NCI-H1694 treated with DMSO at 0.1 percent for 48 hours (cell line): ENCODE measurements around the gene C17orf113.
A peak's percentile ranks its signal among the peaks of the same experiment; 100 is the strongest.

Experiments
- DNase-seq: peaks from one replicate; lab custom pipeline; 2025; lab: John Stamatoyannopoulos, UW

Gene C17orf113

DNA sequence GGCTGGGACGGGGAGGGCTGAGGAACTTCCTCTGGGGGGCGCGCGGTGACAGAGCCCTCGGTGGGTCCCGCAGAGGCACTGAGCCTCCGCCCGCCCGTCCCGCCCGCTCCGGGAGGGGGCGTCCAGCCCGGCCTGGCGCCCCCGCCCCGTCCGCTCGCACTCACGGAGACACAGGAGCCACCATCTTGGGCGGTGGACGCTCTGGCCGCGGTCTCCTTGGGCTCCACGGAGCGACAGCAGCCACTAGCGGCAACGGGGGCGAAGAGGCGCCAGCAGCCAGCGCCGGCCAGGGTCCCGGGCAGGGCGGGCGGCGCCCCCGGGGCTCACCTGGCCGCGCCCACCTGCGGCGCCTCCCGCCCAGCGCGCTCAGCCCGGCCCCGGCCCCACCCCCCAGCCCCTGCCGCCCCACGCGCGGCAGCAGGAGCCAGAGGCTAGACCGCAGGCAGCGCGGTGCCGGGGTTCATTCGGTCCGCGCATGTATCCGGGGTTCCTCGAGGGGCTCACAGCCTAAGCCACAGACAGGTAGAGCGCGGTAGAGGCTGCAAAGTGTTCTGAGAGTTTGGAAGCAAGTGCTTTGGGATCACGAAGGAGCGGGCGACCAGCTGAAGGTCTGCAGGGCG, at the start of gene C17orf113:
TSS of gene C17orf113 (minus strand) at position 209 of the 620 bp plus-strand sequence. CDS start 7,225 bp downstream, outside the sequence.
- no peak for DNase-seq

DNA sequence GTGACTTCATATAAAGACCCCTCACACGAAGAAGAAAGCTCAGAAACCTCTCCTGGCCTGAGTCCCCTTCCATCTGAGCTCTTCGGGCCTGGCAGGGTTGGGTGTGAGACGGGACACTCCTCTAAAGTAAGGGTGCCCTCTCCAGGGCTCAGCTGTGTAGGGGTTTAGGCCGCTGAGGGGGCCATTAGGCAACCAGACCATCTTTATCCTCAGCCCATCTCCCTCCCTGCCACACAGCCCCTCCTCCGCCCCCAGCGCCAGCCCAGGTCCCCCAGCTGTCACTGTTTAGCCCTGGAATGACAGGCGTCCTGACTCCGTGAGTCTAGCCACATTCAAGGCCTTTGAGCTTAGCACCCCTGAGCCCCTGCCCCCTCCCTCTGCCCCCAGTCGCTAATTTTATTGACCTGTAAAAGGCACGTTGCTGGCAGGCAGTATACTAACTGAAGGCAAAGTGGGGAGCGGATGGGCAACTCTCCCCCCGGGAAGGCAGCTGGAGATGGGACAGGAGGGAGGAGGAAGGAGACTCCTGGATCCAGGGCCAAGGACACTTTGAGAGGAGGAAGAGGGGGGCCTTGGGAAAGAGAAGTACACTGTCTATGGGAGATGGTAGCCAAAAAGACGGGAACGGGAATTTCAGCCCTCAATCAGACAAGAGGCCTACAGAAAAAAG, 48.5 kb upstream of the C17orf113 start:
- DNase-seq: peak; percentile 49

DNA sequence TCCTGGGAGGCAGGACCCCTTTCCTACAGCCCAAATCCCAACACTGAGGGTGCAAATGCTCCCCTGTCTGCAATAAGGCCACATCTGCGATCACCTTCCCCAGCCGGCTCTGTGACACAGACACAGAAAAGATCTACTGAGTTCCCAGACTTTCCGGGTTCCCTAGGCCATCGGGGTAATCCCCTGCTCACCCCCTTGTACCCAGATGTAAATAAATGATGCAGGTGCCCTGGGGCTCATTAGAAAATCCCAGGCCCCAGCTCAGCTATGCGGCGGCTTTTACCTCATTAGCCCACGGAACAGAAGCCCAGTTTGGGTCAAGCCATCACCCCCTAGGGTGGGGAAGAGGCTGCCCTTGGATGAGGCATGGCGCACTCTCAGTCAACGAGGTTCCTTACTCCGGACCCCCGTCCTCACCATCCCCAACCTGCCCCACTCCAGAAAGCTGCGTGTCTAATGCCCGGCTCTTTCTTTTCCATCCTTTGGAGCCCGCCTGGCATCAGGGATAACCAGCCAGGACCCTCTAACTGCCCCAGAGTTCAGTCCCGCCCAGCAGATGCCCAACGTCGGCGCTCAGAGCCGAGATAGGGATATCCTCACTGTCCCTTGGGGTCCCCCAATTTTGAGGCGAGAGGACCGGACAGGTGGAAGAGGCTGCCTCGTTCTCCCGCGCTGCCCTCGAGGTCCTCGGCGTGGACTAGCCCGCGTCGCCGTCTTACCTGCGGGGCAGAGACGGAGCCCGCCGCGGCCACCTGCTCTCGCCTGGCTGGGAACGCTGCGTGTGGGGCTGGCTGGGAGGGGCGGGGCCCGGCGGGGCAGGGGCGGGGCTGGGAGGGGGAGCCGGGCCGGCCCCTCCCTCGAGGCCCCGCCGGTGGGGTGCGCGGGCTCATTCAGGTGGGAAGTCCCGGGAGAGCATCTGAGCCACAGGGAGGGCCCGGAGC, 47.6 kb upstream of the C17orf113 start, which contains the start of gene ZNF385C:
TSS of gene ZNF385C (minus strand) at position 783 of the 941 bp plus-strand sequence. CDS start 35,417 bp downstream, outside the sequence.
- DNase-seq: no peak

DNA sequence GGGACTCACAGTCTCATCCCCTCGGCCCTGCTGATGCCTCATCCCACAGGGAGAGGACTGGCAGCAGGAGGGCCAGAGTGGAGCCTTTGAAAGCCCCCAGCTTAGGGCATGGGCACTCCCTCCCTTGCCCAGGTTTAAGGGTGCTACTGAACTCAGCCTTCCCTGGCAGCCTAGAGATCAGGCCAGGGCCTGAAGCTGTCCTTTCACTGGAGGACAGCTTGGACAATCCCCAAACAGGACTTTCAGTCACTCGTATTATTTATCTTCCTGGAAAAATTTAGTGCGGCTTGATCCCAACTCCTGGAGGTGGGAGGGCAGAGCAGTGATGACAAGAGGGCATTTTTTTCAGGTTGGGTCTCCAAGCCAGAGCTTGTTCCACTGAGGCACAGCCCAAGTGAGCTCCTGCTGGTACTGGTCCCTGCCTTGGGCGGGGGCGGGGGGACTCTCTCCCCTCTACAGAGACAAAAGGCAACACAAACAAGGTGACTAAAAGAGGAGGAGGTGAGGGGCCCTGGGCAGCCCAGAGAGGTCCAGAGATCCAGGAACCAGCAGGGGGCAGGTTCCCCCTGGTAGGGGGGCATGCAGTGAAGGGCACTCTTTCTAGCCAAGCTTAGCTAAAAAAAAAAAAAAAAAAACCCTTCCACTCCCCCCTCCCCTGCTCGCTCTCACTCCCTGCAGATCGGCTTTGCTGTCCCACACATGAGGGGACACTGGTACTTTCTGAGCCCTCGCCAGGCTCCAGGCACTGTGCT, 46.1 kb upstream of the C17orf113 start:
- DNase-seq: no peak

DNA sequence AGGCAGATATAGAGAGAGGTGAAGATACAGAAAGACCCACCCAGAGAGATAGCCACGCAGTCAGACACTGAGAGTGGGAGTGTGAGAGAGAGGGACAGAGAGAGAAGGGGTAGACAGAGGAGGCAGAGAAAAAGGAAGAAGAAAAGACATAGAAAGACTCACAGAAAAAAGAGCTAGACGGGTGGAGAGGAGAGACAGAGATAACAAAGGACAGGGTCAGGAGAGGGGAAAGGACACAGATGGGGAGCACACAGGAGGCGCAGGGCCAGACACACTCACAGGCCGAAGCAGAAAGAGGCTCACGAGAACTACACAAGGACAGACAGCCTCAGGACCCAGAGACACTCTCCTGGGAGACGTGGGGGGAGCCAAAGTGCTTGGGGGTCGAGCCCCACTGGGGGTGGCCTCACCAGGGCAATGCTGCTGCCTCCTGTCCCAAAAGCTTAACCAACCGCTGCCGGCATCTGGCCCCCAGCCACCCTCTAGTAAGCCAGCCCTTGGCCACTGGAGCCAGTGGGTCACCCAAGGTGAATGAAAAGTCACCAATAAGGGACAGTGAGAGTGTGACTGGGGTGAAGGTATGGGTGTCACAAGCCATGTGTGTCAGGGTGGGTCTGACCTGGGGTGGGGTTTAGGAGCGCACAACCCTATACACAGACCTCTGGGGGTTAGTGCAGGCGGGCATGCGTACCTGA, 44.1 kb upstream of the C17orf113 start:
- no peak for DNase-seq

DNA sequence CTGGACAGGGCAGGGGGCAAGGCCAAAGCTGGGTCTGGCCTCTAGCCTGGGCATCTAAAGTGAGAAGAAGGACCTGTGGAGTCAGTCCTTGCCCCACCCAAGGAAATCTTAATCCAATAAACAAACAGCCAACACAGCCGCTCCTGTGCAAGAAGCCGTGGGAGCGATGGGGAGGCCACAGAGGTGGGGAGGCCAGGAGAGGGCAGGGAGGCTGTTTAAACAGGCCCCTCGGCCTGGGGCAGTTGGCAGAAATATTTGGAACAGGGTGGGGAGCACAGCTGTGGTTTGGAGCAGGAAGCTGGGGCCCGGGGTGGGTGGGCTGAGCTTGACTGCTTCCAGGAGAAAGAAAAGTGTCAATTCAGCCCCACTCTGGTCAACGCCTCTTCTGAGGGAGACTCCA, 42.5 kb upstream of the C17orf113 start:
- DNase-seq: no peak

DNA sequence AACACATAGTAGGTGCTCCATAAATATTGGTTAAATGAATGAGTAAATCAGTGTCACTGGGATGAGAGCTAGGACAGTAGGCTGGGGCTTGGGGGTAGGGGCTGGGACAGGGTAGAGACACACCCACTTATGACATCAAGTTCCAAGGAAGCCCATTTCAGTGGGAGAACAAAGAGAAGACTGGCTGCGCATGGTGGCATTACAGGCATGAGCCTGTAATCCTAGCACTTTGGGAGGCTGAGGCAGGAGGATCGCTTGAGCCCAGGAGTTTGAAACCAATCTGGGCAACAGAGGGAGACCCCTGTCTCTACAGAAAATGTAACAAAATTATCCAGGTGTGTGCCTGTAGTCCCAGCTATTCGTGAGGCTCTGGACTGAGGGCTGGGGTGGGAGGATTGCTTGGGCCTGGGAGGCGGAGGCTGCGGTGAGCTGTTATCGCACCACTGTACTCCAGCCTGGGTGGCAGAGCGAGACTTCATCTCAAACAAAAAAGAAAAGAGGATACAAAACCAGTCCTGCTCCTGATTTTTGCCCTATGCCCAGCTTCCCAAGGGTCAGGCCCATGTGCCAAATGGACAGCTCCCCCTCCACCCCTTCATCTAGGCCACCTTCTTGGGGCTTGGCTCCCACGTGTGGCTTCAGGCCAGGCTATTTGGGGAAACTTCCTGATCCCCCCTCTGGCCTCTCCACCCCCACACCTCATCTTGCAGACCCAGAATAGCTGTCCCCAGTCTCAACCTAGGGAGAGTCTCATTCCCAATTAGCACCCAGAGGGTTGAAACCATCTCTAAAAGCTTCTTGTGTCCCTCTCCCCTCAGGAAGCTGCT, 40.8 kb upstream of the C17orf113 start:
- no peak for DNase-seq

DNA sequence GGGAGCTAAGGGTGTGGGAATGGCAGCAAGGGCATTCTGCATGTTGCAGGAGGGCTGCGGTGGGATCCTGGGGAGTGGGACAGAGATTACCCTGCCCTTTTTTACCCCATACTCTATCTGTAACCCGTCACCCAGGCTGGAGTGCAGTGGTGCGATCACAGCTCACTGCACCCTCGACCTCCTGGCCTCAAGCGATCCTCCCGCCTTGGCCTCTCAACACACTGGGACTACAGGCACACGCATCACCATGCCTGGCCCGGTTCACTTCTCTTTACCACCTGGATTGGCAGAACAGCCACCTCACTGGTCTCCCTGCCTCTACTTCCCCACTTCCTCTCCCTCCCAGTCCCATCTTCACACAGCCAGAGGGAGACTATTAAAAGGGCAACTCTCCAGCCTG, 38.3 kb upstream of the C17orf113 start:
- DNase-seq: no peak

DNA sequence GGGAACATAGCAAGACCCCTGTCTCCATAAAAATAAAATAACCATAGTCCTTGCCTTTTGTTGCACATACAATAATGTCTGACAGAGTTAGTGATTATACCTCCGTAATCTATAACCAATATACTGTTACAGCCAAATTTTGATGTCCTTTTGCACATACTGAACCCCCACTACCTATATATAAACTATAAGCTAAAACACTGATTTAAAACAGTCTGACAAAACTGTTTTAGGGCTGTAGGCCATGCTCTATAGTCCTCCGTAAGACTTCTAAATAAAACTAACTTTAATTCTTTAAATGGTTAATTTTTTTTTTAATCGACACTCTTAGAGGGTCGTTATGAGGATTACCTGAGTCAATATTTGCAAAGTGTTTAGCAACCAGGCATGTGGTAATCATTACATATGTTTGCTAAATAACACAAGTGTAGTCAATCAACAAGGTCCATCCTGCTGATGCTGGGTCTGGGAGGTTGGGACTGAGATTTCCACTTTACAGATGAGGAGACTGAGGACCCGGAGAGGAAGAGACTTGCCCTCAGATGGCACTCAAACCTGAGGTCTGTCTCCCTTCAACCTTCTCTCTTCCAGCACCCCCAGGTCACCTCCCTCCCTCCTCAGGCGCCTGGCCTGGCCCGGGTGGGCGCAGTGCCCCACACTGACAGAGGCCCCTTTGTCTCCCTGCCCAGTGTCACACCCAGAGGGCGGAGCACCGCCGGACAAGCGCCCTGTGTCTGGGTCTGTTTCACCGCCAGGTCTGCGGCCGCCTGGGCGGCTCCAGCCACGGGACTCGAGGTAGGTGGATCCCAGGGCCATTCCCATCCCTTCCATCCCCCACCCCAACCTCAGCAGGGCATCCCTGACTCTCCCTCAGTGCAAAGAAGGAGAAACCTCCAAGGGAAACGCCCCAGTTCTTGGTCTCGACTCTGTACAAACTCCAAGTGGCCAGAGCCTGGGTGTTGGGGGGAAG, 37.6 kb upstream of the C17orf113 start:
- no peak for DNase-seq

DNA sequence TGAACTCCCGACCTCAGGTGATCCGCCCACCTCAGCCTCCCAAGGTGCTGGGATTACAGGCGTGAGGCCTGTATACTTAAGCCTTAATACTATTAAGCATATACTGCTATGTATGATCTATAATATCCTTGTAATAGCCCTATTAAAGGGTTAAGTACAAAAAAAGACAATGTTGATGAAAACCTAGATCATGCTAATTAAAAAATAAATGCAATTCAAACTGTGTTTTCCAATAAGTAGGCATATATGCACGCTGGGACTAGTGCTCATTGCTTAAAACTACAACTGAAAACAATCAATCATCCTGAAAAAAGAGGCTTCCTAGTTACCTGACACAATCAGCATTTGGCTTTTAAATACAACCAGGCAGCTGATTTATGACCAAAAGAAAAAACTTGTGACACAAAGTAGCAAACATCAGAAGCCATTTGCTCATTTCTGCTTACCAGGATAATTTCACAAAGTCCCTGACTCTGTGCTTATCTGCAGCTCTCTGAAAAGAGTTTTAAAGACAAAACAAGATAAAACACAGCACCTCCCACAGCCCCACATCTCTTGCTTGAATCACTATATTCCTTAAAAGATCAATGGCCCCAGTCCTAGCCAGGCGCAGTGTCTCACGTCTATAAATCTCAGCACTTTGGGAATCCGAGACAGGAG, 36.8 kb upstream of the C17orf113 start:
- DNase-seq: no peak

DNA sequence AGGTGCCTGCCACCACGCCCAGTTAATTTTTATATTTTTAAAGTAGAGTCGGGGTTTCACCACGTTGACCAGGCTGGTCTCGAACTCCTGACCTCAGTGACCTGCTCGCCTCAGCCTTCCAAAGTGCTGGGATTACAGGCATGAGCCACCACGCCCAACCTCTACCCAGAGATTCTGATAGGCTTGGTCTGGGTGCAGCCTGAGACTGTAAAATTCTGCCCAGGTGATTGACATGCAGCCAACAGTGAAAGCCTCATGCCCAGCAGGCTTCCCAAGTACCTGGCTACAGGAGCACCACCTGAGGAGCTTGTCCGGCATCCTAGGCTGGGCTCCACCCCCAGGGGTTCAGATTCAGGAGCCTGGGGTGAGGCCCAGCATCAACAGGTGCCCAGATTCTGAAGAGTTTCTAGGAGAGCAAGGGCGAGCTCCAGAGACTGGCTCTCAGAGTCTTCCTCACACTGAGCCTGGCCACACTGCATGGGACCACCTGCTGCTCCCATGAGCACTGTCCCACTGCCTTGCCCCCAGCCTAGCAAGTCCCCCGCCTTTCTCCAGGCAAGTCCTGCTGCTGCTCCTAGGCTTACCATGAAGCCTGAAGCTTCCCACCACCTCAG, 31.2 kb upstream of the C17orf113 start:
- no peak for DNase-seq

DNA sequence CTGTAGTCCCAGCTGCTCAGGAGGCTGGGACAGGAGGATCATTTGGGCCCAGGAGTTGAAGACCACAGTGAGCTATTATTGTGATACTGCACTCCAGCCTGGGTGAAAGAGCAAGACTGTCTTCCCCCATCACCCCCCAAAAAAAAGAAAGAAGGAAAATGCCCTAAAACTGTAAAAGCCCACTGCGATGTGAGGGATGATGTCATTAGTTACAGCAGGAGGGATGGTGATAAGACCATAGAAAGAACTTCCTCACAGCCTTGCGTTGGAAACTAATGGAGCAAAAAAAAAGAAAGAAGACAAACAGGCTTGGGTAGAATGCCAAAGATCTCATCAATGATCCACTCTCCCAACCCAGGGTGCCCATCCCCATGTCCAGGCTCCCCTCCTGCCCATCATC, 29.1 kb upstream of the C17orf113 start:
- DNase-seq: no peak

DNA sequence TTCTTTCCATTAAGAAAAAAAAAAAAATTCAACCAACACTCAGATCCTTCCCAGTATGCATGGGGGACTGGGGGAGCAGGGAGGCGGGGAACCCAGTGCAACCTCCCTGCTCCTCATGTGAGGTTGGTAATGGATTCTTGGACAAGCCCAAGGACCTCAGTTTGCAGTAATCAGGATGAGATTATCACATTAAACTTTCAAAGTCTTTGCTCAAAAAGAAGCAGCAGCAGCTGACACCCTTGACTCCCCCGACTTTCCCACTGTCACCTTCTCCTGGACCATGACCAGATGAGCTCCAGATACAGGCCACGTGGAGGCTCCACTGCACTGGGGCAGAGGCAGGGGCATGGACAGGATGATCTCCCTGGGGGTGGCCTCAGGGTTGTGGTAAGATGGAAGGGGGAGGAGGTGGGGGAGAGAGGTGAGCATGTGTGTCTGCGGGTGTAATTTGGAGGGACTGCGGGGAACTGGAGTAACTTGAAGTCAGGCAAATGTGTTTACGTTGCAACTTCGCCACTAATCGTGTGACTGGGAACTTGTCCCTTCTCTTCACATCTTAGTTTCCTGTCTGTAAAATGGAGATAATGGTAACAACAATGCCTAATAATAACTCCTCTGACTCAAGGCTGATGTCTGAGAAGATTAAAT, 28.1 kb upstream of the C17orf113 start:
- DNase-seq: no peak

DNA sequence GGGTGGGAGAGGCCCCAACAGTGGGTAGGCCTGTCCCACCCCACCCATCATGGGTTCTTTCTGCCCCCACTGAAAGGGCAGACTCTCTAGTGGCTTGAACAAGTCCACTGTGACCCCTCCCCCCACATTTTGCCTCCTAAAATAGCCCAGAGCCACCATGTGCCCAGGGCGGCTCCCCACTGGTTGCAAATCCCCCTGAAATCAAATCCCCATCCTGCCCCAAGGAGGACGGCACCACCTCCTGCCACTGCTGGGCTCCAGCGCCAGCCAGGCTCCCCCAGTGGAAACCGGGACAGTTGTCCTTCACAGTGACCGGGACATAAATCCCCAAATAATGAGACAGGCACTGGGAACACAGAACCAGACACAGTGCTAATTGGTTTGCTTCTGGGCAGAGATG, 27.4 kb upstream of the C17orf113 start:
- DNase-seq: no peak

DNA sequence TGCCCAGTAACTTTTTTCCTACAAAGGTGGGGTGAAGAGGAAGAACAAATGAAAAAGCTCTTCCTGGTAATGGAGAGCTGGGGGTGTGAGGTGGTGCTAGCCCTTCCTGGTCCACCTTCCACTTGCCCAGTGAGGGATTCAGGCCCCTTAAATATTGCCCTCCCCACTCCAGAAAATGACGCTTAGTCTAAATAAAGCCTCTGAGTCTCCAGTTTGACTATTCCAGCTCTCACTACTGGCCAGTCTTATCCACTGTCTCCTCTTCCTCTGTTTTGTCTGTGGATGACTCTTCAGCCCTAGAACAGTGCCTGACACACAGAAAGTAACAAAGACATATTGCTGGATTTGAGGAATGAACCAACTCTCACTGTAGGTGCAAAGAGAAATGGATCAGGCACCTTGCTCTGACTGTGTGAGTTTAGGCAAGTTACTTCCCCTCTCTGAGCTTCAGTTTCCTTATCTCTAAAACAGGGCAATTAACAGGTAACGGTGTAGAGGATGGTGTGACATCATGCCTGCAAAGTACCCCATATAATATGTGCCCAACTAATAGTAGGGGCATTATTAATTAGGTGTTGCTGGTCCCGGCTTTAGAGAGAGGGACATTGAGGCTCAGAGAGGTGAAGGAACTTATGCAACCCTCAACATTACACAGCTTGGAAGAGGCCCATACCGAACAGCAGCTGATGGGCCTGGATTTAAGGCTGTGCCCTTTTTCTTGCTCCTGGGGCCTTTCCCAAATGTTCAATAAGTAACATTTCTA, 26.6 kb upstream of the C17orf113 start:
- no peak for DNase-seq

DNA sequence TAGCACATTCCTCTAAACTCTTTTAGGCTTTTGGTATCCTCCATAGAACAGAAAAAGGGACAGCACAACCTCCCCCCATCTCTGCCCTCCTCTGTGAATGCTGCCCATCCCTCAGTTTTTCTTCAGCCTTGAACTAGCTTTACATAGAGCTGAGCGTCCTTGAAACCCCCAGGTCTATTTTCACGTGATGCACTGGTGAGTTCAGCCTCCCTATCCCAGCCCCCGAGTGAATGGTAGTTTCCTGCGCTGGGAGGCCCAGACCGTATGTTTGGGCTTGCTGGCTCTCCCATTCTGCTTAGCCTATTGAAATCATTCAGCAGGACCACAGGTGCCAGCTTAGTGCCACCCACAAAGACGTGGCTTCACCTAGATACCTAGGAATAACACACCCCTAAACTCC, 25.4 kb upstream of the C17orf113 start:
- no peak for DNase-seq
